B cell (primary cell): ENCODE measurements around the gene TGFBR3. TPM values are rescaled to one million over a fixed set of nuclear protein-coding genes. Genes with fewer than 3 reads are reported as not detected.

Source experiments
- ATAC-seq: fragments of 200-7000 bp; cut with Tn5 transposase; one replicate; pipeline ENCODE4 v1.10.0; 2021; ENCODE audit warnings: low read depth, mild to moderate bottlenecking, moderate number of reproducible peaks, moderate library complexity
- CTCF ChIA-PET: fragments of 350-600 bp; sonication (Branson Sonifier 250); formaldehyde crosslinking; loops from one replicate; lab custom pipeline; 2021; ENCODE audit warnings: antibody characterized with exemption, inconsistent platforms; lab: Charles Lee
- POLR2A ChIA-PET: fragments of 350-600 bp; sonication (Branson Sonifier 250); formaldehyde crosslinking; loops from one replicate; lab custom pipeline; 2021; ENCODE audit warnings: antibody characterized with exemption; lab: Charles Lee
- DNase-seq: peaks from one replicate; pipeline ENCODE4 v3.0.0; 2013
- H2AFZ ChIP-seq: 2 replicates; pipeline ENCODE4 v1.6.1; 2012; ENCODE audit warnings: mild to moderate bottlenecking, low read depth, low read length; ENCODE audit not compliant: insufficient read depth, poor library complexity, severe bottlenecking
- H3K27ac ChIP-seq, 2 donors: 1 replicate in 1 of 2; 2 replicates in 1 of 2; pipeline ENCODE4 v1.5.1; 2012 to 2013; ENCODE audit warnings: low read length in 2 of 2, mild to moderate bottlenecking in 2 of 2, moderate library complexity in 1 of 2
- H3K27me3 ChIP-seq, 4 experiments: fragments of 200-600 bp in 1 of 4; sonication (generic) in 1 of 4; replicated peaks in 1 of 4; 1 replicate in 2 of 4; 2 replicates in 2 of 4; pipeline versions ENCODE4 v1.6.1 to v1.7.0; 2013 to 2016; ENCODE audit warnings: low read length in 3 of 4, mild to moderate bottlenecking in 2 of 4, mixed read lengths in 1 of 4, moderate library complexity in 1 of 4; ENCODE audit not compliant: insufficient read depth in 4 of 4, control insufficient read depth in 3 of 4; ENCODE audit errors: control extremely low read depth in 1 of 4
- H3K36me3 ChIP-seq, 2 experiments: replicated peaks in 1 of 2; 1 replicate in 1 of 2; 2 replicates in 1 of 2; pipeline versions ENCODE4 v1.6.1 to v1.7.1; 2013; ENCODE audit warnings: low read length in 1 of 2; ENCODE audit not compliant: insufficient read depth in 2 of 2, control insufficient read depth in 1 of 2; ENCODE audit errors: control extremely low read depth in 1 of 2, extremely low read depth in 1 of 2
- H3K4me1 ChIP-seq, 2 donors: fragments of 200-600 bp in 1 of 2; sonication (generic) in 1 of 2; 1 replicate in 1 of 2; 2 replicates in 1 of 2; pipeline versions ENCODE4 v1.5.1 to v1.6.1; 2013 to 2017; ENCODE audit warnings: low read length in 2 of 2; ENCODE audit not compliant: control insufficient read depth in 2 of 2, insufficient read depth in 2 of 2
- H3K4me2 ChIP-seq: replicated peaks from 2 replicates; pipeline ENCODE3; 2012; ENCODE audit warnings: mild to moderate bottlenecking, low read depth, low read length; ENCODE audit not compliant: poor library complexity, severe bottlenecking
- H3K4me3 ChIP-seq, 5 experiments: fragments of 200-600 bp in 1 of 5; sonication (generic) in 1 of 5; 1 replicate in 3 of 5; 2 replicates in 2 of 5; pipeline versions ENCODE4 v1.5.1 to v1.7.0; 2011 to 2016; ENCODE audit warnings: low read length in 4 of 5, mild to moderate bottlenecking in 4 of 5, low read depth in 2 of 5, control low read depth in 1 of 5, moderate library complexity in 1 of 5; ENCODE audit not compliant: insufficient read depth in 1 of 5; ENCODE audit errors: control extremely low read depth in 1 of 5, extremely low read depth in 1 of 5
- H3K79me2 ChIP-seq: fragments of 200-600 bp; sonication (generic); one replicate; pipeline ENCODE4 v1.6.0; 2016; ENCODE audit warnings: low read length; ENCODE audit not compliant: control insufficient read depth, insufficient read depth
- H3K9ac ChIP-seq: fragments of 200-600 bp; sonication (generic); 2 replicates; pipeline ENCODE4 v1.6.1; 2017; ENCODE audit warnings: mild to moderate bottlenecking, low read length, moderate library complexity
- H3K9me3 ChIP-seq, 3 donors: one replicate each; pipeline versions ENCODE4 v1.6.1 to v1.7.1; 2013; ENCODE audit warnings: low read length in 2 of 3; ENCODE audit not compliant: control insufficient read depth in 2 of 3, insufficient read depth in 1 of 3; ENCODE audit errors: control extremely low read depth in 1 of 3
- H4K20me1 ChIP-seq: 2 replicates; pipeline ENCODE4 v1.6.0; 2012; ENCODE audit warnings: mild to moderate bottlenecking, low read length; ENCODE audit not compliant: insufficient read depth, control insufficient read depth, poor library complexity, severe bottlenecking
- H3K27ac Mint-ChIP-seq: one replicate; pipeline ENCODE4 v1.8.0; 2021; ENCODE audit warnings: mixed read lengths
- H3K27me3 Mint-ChIP-seq: one replicate; pipeline ENCODE4 v1.8.0; 2021; ENCODE audit warnings: mixed read lengths
- H3K4me1 Mint-ChIP-seq: one replicate; pipeline ENCODE4 v1.8.0; 2021; ENCODE audit warnings: mixed read lengths
- H3K4me3 Mint-ChIP-seq: one replicate; pipeline ENCODE4 v1.8.0; 2021; ENCODE audit warnings: mixed read lengths
- H3K9me3 Mint-ChIP-seq: one replicate; pipeline ENCODE4 v1.8.0; 2022; ENCODE audit warnings: mixed read lengths; ENCODE audit not compliant: insufficient read depth
- EZH2 ChIP-seq: IDR thresholded peaks from 2 replicates; pipeline ENCODE4 v1.6.1; 2012; ENCODE audit warnings: borderline replicate concordance, low read depth, mild to moderate bottlenecking, moderate library complexity, low read length; ENCODE audit not compliant: insufficient read depth, poor library complexity, severe bottlenecking
- WGBS: methylation state at CpG from one replicate; pipeline ENCODE4 v1.1.5; 2013; ENCODE audit warnings: missing lambda C conversion rate; ENCODE audit not compliant: insufficient coverage; 5-methylcytosine and 5-hydroxymethylcytosine counted together
- intact Hi-C: fragments of 100-400 bp; cut with micrococcal nuclease; formaldehyde crosslinking; loops from one replicate; pipeline ENCODE4 v1.10.0; 2022
- polyA plus RNA-seq: library from polyadenylated mRNA; depleted of rRNA; stranded (reverse); fragments of >200 nt; gene quantifications from 2 replicates; pipeline ENCODE4 v1.2.3, GENCODE V29; 2012
- total RNA-seq, 2 donors: library from RNA; stranded (reverse); fragments of 120-200 nt in 1 of 2; gene quantifications; 1 replicate in 1 of 2; 2 replicates in 1 of 2; pipeline versions ENCODE4 v1.2.3 to v1.2.4, GENCODE V29; 2013 to 2022
- TF ChIP-seq, protein P1 (sequence below): fragments of 200-600 bp; IDR thresholded peaks from one replicate; pipeline ENCODE4 v1.8.0; 2022; ENCODE audit warnings: antibody characterized with exemption, mild to moderate bottlenecking

Gene TGFBR3
- total and polyA plus RNA-seq, 2 donors (not counting 1 experiment from before 2014, with no cell fraction given), result 0.10 to 0.12 TPM

DNA sequence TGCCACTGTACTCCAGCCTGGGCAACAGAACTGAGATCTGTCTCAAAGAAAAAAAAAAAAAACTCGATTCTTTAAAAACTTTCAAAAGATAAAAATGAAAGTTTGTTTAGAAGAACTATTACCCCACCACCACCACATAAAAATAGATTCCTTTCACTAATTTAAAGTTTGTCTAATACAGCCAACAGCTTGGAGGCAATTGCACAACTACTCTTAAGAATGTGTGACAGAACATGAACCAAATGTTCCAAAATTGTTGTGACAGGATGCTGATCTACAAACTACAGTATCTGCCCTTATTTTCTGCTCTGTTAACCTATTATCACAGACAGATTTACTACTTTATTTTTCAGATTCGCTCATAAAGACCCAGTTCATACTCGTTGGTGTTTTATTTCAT lies 5.5 kb upstream of the TGFBR3 start:
- H3K4me3 ChIP-seq, result no peak overlapping the region
- no peak for TF ChIP-seq EZH2
- TF ChIP-seq, protein P1, sequence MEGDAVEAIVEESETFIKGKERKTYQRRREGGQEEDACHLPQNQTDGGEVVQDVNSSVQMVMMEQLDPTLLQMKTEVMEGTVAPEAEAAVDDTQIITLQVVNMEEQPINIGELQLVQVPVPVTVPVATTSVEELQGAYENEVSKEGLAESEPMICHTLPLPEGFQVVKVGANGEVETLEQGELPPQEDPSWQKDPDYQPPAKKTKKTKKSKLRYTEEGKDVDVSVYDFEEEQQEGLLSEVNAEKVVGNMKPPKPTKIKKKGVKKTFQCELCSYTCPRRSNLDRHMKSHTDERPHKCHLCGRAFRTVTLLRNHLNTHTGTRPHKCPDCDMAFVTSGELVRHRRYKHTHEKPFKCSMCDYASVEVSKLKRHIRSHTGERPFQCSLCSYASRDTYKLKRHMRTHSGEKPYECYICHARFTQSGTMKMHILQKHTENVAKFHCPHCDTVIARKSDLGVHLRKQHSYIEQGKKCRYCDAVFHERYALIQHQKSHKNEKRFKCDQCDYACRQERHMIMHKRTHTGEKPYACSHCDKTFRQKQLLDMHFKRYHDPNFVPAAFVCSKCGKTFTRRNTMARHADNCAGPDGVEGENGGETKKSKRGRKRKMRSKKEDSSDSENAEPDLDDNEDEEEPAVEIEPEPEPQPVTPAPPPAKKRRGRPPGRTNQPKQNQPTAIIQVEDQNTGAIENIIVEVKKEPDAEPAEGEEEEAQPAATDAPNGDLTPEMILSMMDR, result no peak
- H3K4me1 Mint-ChIP-seq, result peaks cover 7% of the 10 kb centered on the region
- H3K4me3 Mint-ChIP-seq, result no peak overlapping the region
- no peak for ATAC-seq
- H2AFZ ChIP-seq, result no peak overlapping the region
- peaks cover 36% of the 10 kb centered on the region for H3K27me3 Mint-ChIP-seq
- no peaks in the 10 kb centered on the region for H3K79me2 ChIP-seq
- no peak overlapping the region for H3K4me2 ChIP-seq
- peaks cover 3% of the 10 kb centered on the region in 2 donors for H3K4me1 ChIP-seq
- H3K27me3 ChIP-seq, result peaks cover 0 to 6% (median 2%) of the 10 kb centered on the region in 4 experiments
- H3K9me3 ChIP-seq, result no peaks in the 10 kb centered on the region
- no peak overlapping the region for H3K27ac ChIP-seq
- no CpG with 5 or more reads among the region's 3 CpGs for WGBS
- H3K9me3 Mint-ChIP-seq, result no peaks in the 10 kb centered on the region
- intact Hi-C loops, result no loop called here
- no peak for DNase-seq
- H4K20me1 ChIP-seq, result no peaks in the 10 kb centered on the region
- POLR2A ChIA-PET, result no interaction called here
- CTCF ChIA-PET, result no interaction called here
- H3K36me3 ChIP-seq, result no peaks in the 10 kb centered on the region
- no peak overlapping the region for H3K27ac Mint-ChIP-seq
- H3K9ac ChIP-seq, result no peak overlapping the region

DNA sequence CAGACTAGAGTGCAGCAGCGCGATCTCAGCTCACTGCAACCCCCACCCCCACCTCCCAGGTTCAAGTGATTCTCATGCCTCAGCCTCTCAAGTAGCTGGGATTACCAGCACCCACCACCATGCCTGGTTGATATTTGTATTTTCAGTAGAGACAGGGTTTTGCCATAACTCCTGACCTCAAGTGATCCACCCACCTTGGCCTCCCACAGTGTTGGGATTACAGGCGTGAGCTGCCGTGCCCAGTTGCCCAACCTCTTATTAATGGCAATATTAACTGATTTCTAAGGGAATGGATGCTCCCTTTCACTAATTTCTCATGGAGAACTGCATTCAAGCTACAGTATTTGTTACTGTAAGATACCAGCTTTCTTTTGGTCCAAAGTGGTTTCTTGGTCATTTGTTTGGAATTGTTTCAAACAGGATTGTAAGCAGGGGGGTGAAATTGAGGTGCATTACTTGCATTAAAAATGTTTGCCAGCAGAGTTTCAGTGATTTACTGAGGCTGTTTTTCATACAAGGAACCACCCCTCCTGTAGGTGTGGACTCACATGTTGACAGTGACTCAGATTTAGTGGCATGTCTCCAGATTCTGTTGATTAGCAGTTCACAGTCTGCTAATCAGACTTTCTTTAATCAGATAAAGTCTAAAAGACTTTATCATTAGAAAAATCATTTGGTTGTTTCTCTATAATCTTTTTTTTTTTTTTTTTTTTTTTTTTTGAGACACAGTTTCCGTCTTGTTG lies 3.9 kb upstream of the TGFBR3 start:
- Histone ChIP-seq H2AFZ (no peak overlapping the region), H3K79me2 (no peaks in the 10 kb centered on the region), H3K36me3 (no peaks in the 10 kb centered on the region), H3K9me3 (peaks cover 0 to 7% (median 0%) of the 10 kb centered on the region in 3 donors), H3K27me3 (peaks cover 0 to 21% (median 8%) of the 10 kb centered on the region in 4 experiments), H3K27ac (no peak overlapping the region), H3K4me3 (no peak overlapping the region), H4K20me1 (no peaks in the 10 kb centered on the region), H3K9ac (no peak overlapping the region), H3K4me2 (no peak overlapping the region), H3K4me1 (peaks cover 11 to 13% of the 10 kb centered on the region in 2 donors)
- no peak for TF ChIP-seq EZH2
- TF ChIP-seq, protein P1, result no peak
- POLR2A ChIA-PET, result no interaction called here
- peaks cover 33% of the 10 kb centered on the region for H3K27me3 Mint-ChIP-seq
- ATAC-seq (no peak), DNase-seq (no peak)
- CTCF ChIA-PET, result no interaction called here
- H3K4me1 Mint-ChIP-seq, result peaks cover 11% of the 10 kb centered on the region
- no peaks in the 10 kb centered on the region for H3K9me3 Mint-ChIP-seq
- intact Hi-C loops, result no loop called here
- no peak overlapping the region for H3K4me3 Mint-ChIP-seq
- WGBS, result 100% methylated on average over 4 of the region's 5 CpGs
- no peak overlapping the region for H3K27ac Mint-ChIP-seq
